GM12878 (cell line): Measurements from ENCODE around the gene ADGRV1. TPM values are rescaled to one million over a fixed set of nuclear protein-coding genes. Genes with fewer than 3 reads are reported as not detected.

Source experiments
- ATAC-seq: fragments of 200-7000 bp; cut with Tn5 transposase; 3 replicates; pipeline ENCODE4 v1.9.1; 2020; ENCODE audit warnings: mild to moderate bottlenecking, moderate library complexity
- BruUV-seq: library from RNA; stranded (reverse); fragments of 400-500 nt; replicated peaks from 2 replicates; lab custom pipeline; 2021; lab: Mats Ljungman, UMichigan
- CTCF ChIA-PET: fragments of 300-600 bp; sonication (Branson Sonifier 250); formaldehyde crosslinking; extraction: SDS; loops from one replicate; lab custom pipeline; 2021; ENCODE audit warnings: inconsistent platforms; lab: Yijun Ruan, JAX
- POLR2A ChIA-PET: fragments of 350-600 bp; formaldehyde crosslinking; extraction: SDS; loops from one replicate; lab custom pipeline; 2021; ENCODE audit warnings: inconsistent platforms; lab: Charles Lee
- RAD21 ChIA-PET: fragments of 300-600 bp; sonication (Branson Sonifier 250); formaldehyde crosslinking; loops from one replicate; lab custom pipeline; 2023; ENCODE audit warnings: antibody characterized with exemption; ENCODE audit not compliant: unreplicated experiment; lab: Charles Lee
- SMC1A ChIA-PET: fragments of 300-600 bp; sonication (Branson Sonifier 250); formaldehyde crosslinking; loops from one replicate; lab custom pipeline; 2023; ENCODE audit not compliant: unreplicated experiment, uncharacterized antibody; lab: Charles Lee
- DNase-seq: peaks from one replicate; pipeline ENCODE4 v3.0.0-alpha.2; 2011; ENCODE audit warnings: low read depth, low spot score
- FAIRE-seq: peaks from 3 replicates; lab custom pipeline; 2011; peaks lifted over from hg19 to GRCh38; lab: Jason Lieb, UNC
- H2AFZ ChIP-seq: 2 replicates; pipeline ENCODE4 v1.6.0; 2011; ENCODE audit warnings: low read depth, low read length, control low read depth; ENCODE audit not compliant: control insufficient read depth
- H3K27ac ChIP-seq: 2 replicates; pipeline ENCODE4 v1.5.1; 2011; ENCODE audit warnings: control low read depth; ENCODE audit not compliant: control insufficient read depth, insufficient read depth
- H3K27me3 ChIP-seq, 2 experiments: replicated peaks in 1 of 2; 2 replicates each; pipeline versions ENCODE4 v1.6.0 to v1.6.1; 2011; ENCODE audit warnings: low read length in 1 of 2; ENCODE audit not compliant: control insufficient read depth in 2 of 2, insufficient read depth in 2 of 2
- H3K36me3 ChIP-seq, 2 experiments: 2 replicates each; pipeline ENCODE4 v1.5.1; 2011; ENCODE audit warnings: low read length in 1 of 2; ENCODE audit not compliant: control insufficient read depth in 2 of 2, insufficient read depth in 2 of 2
- H3K4me1 ChIP-seq: 2 replicates; pipeline ENCODE4 v1.6.1; 2011; ENCODE audit warnings: mild to moderate bottlenecking, low read length, moderate library complexity, mixed read lengths; ENCODE audit not compliant: control insufficient read depth, insufficient read depth
- H3K4me2 ChIP-seq: 2 replicates; pipeline ENCODE4 v1.6.0; 2011; ENCODE audit warnings: control low read depth; ENCODE audit not compliant: control insufficient read depth, insufficient read depth
- H3K4me3 ChIP-seq: fragments of 200-600 bp; sonication (generic); 2 replicates; pipeline ENCODE4 v1.5.1; 2016
- H3K79me2 ChIP-seq: 2 replicates; pipeline ENCODE4 v1.6.0; 2011; ENCODE audit warnings: low read length; ENCODE audit not compliant: control insufficient read depth, insufficient read depth
- H3K9ac ChIP-seq: 2 replicates; pipeline ENCODE4 v1.8.0; 2011; ENCODE audit warnings: low read length, control low read depth, mixed read lengths; ENCODE audit not compliant: control insufficient read depth, insufficient read depth
- H3K9me3 ChIP-seq: replicated peaks from 3 replicates; pipeline ENCODE4 v1.5.1; 2011; ENCODE audit warnings: mild to moderate bottlenecking, low read length; ENCODE audit not compliant: control insufficient read depth, insufficient read depth
- H4K20me1 ChIP-seq: 2 replicates; pipeline ENCODE4 v1.6.0; 2011; ENCODE audit not compliant: control insufficient read depth, insufficient read depth
- CEBPB ChIP-seq, 2 experiments: fragments of 150-350 bp in 1 of 2; IDR thresholded peaks; 2 replicates each; pipeline ENCODE4 v1.6.1; 2012 to 2014; ENCODE audit warnings: low read depth in 2 of 2, low read length in 2 of 2, borderline replicate concordance in 1 of 2, inconsistent platforms in 1 of 2
- CHD2 ChIP-seq: IDR thresholded peaks from 2 replicates; pipeline ENCODE4 v1.6.1; 2011; ENCODE audit warnings: low read depth, low read length, improper control_type of control experiment, borderline replicate concordance
- JUNB ChIP-seq: IDR thresholded peaks from 2 replicates; pipeline ENCODE4 v1.6.1; 2016; ENCODE audit warnings: antibody characterized with exemption, mild to moderate bottlenecking
- NR2F1 ChIP-seq: fragments of 450-650 bp; conservative IDR thresholded peaks from 2 replicates; pipeline ENCODE4 v1.6.1; 2017; ENCODE audit warnings: mild to moderate bottlenecking
- PAX5 ChIP-seq: IDR thresholded peaks from 2 replicates; pipeline ENCODE4 v1.6.1; 2011; ENCODE audit warnings: low read depth, low read length, borderline replicate concordance
- RAD21 ChIP-seq: IDR thresholded peaks from 2 replicates; pipeline ENCODE4 v1.6.1; 2011; ENCODE audit warnings: mild to moderate bottlenecking, low read depth, low read length, moderate library complexity; ENCODE audit not compliant: insufficient read depth
- RAD51 ChIP-seq: fragments of 450-650 bp; IDR thresholded peaks from 2 replicates; pipeline ENCODE4 v1.6.1; 2016; ENCODE audit warnings: moderate library complexity, mild to moderate bottlenecking, inconsistent platforms
- SIN3A ChIP-seq: IDR thresholded peaks from 2 replicates; pipeline ENCODE4 v1.6.1; 2012; ENCODE audit warnings: low read depth, low read length, improper control_type of control experiment
- SIX5 ChIP-seq: IDR thresholded peaks from 2 replicates; pipeline ENCODE4 v1.6.1; 2011; ENCODE audit warnings: mild to moderate bottlenecking, low read depth, low read length, moderate library complexity; ENCODE audit not compliant: severe bottlenecking
- STAT3 ChIP-seq: IDR thresholded peaks from 2 replicates; pipeline ENCODE4 v1.6.1; 2011; ENCODE audit warnings: low read depth, low read length, improper control_type of control experiment
- SUZ12 ChIP-seq: fragments of 200-600 bp; sonication (generic); IDR thresholded peaks from one replicate; pipeline ENCODE4 v1.6.1; 2018; ENCODE audit warnings: antibody characterized with exemption, mild to moderate bottlenecking; ENCODE audit not compliant: unreplicated experiment
- TARDBP ChIP-seq: IDR thresholded peaks from 2 replicates; pipeline ENCODE4 v1.6.1; 2016; ENCODE audit warnings: borderline replicate concordance
- TBL1XR1 ChIP-seq: IDR thresholded peaks from 2 replicates; pipeline ENCODE4 v1.6.1; 2012; ENCODE audit warnings: low read depth, low read length, improper control_type of control experiment
- TCF12 ChIP-seq: IDR thresholded peaks from 2 replicates; pipeline ENCODE4 v1.6.1; 2011; ENCODE audit warnings: low read depth, mild to moderate bottlenecking, low read length
- YY1 ChIP-seq: IDR thresholded peaks from 2 replicates; pipeline ENCODE4 v1.6.1; 2011; ENCODE audit warnings: low read depth, mild to moderate bottlenecking, low read length
- ZNF24 ChIP-seq: fragments of 450-650 bp; IDR thresholded peaks from 2 replicates; pipeline ENCODE4 v1.6.1; 2017; ENCODE audit warnings: antibody characterized with exemption, mild to moderate bottlenecking
- ZNF274 ChIP-seq: IDR thresholded peaks from one replicate; pipeline ENCODE4 v1.8.0; 2011; ENCODE audit not compliant: insufficient read length, insufficient read depth
- ZZZ3 ChIP-seq: IDR thresholded peaks from 2 replicates; pipeline ENCODE4 v1.6.1; 2011; ENCODE audit warnings: low read depth; ENCODE audit not compliant: control insufficient read depth, insufficient read length
- WGBS: methylation state at CpG from one replicate; pipeline ENCODE4 v1.1.6; 2016; ENCODE audit warnings: low lambda C conversion rate; ENCODE audit not compliant: insufficient replicate concordance, insufficient coverage; ENCODE audit errors: missing lambda C conversion rate; 5-methylcytosine and 5-hydroxymethylcytosine counted together
- in situ Hi-C: fragments of 300-500 bp; cut with MboI; formaldehyde crosslinking; loops from 9 replicates; pipeline ENCODE4 v1.14.3; 2018; ENCODE audit warnings: mixed read lengths
- intact Hi-C: fragments of 100-400 bp; cut with micrococcal nuclease; formaldehyde crosslinking; loops from one replicate; pipeline ENCODE4 v1.14.2; 2022; ENCODE audit not compliant: unreplicated experiment
- polyA plus RNA-seq, 11 experiments: library from polyadenylated mRNA; depleted of rRNA in 4 of 11; unstranded in 6 of 11; stranded (reverse) in 5 of 11; fragments of >200 nt; fragmentation: Nextera tagmentation in 4 of 11; fragmentation: Illumina TruSeq in 1 of 11; extraction: Ambion mirVana in 4 of 11; extraction: Trizol in 1 of 11; gene quantifications; 1 replicate in 1 of 11; 2 replicates in 10 of 11; pipeline versions ENCODE4 v1.2.1 to v1.2.3, GENCODE V29; 2011 to 2016; ENCODE audit warnings: inconsistent platforms in 2 of 11, missing spikeins in 2 of 11, low read depth in 1 of 11
- total RNA-seq, 4 experiments: library from RNA; depleted of rRNA in 3 of 4; stranded (reverse); fragments of >200 nt in 3 of 4; fragmentation: Illumina TruSeq in 1 of 4; extraction: Trizol in 1 of 4; gene quantifications; 2 replicates each; pipeline versions ENCODE4 v1.2.1 to v1.2.3, GENCODE V29; 2013 to 2021
- TF ChIP-seq, protein P1 (sequence below), 3 experiments: IDR thresholded peaks in 2 of 3; conservative IDR thresholded peaks in 1 of 3; 2 replicates each; pipeline ENCODE4 v1.5.1; 2011; ENCODE audit warnings: low read depth in 3 of 3, low read length in 3 of 3, mild to moderate bottlenecking in 3 of 3, control low read depth in 2 of 3, moderate library complexity in 2 of 3, inconsistent platforms in 1 of 3, mixed read lengths in 1 of 3; ENCODE audit not compliant: control insufficient read depth in 2 of 3, insufficient read depth in 1 of 3; ENCODE audit errors: extremely low read depth in 1 of 3
- TF ChIP-seq, protein P2 (sequence below): fragments of 450-650 bp; IDR thresholded peaks from 2 replicates; pipeline ENCODE4 v1.6.1; 2017; ENCODE audit warnings: mild to moderate bottlenecking, low read depth, inconsistent platforms; ENCODE audit not compliant: poor library complexity, severe bottlenecking

ADGRV1 gene
- total and polyA plus RNA-seq, 10 of the 15 experiments (the other 5 are each of a cell fraction or from before 2014, with no cell fraction given) = 0.04 to 8.1 (median 0.16) TPM; not detected in 1

DNA sequence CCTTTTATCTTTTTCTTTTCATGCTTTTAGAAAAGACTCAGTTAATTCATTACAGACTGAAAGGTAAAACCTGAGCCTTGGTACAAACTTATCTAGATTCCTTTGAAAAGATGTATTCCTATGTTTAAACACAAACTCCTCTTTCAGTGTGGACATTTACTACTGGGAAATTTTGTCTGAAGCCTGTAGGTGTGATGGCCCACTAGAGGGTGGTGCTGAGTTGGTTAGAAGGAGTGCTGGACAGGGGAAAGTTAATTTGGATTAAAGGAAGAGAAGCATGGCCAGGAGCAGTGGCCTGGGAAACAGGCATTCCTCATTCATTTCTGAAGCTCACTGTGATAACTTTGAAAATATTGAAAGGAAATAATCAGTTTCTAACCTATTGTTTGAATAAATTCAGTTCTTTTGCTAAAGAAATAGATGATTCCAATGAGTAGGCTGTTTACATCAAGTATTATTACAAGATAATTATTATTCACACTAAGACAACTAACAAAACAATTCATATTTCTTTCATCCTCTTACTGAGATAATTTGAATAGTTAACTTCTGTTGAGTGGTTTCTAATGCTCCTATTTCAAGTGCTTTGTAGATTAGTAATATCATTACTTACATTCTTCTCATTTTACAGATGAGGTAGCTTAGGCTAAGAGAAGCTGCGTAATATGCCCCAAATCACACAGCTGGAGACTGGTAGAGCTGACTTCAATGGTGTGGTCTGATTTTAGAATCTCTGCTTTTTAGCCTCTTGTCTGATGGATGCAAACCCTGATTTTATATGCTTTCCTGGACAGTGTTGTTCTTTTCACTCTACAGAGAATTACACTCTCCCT is 150.9 kb downstream of the ADGRV1 start:
- FAIRE-seq (peak; percentile 66), DNase-seq (no peak), ATAC-seq (peak; percentile 89)
- Histone ChIP-seq H3K4me2 (no peak overlapping the region), H3K4me3 (no peak overlapping the region), H3K9ac (no peak overlapping the region), H3K27me3 (no peaks in the 10 kb centered on the region), H4K20me1 (no peaks in the 10 kb centered on the region), H3K4me1 (no peaks in the 10 kb centered on the region), H3K27ac (no peak overlapping the region), H3K79me2 (no peaks in the 10 kb centered on the region), H3K36me3 (no peaks in the 10 kb centered on the region), H2AFZ (no peak overlapping the region; the same call in 1 of the 2 replicates), H3K9me3 (no peaks in the 10 kb centered on the region)
- in situ Hi-C loops = no loop called here
- intact Hi-C loops = loop anchor here (1.0 kb wide), 1 partner anchor 74 kb away; no protein-coding TSS in a partner anchor
- ChIA-PET CTCF (interaction anchor here (0.7 to 4.0 kb wide), 3 partner anchors 70 to 675 kb away, joined by 3 to 35 read pairs (median 3); no protein-coding TSS in a partner anchor), SMC1A (interaction anchor here (1.2 to 2.5 kb wide), 2 partner anchors 9 to 74 kb away, joined by 7 to 11 read pairs; no protein-coding TSS in a partner anchor), POLR2A (no interaction called here), RAD21 (interaction anchor here (1.0 to 1.8 kb wide), 2 partner anchors 68 to 74 kb away, joined by 3 read pairs; no protein-coding TSS in a partner anchor)
- 0% methylated on average over 1 of the region's 1 CpG for WGBS
- no TSS peak for BruUV-seq
- TF ChIP-seq ZNF274 = no peak
- TF ChIP-seq JUNB = peak; percentile 35; the same call in 1 of the 2 replicates
- no peak for TF ChIP-seq ZNF24
- TF ChIP-seq RAD21 = peak; percentile 59
- no peak for TF ChIP-seq TCF12
- TF ChIP-seq SIX5 = no peak
- no peak for TF ChIP-seq PAX5
- TF ChIP-seq, protein P1, sequence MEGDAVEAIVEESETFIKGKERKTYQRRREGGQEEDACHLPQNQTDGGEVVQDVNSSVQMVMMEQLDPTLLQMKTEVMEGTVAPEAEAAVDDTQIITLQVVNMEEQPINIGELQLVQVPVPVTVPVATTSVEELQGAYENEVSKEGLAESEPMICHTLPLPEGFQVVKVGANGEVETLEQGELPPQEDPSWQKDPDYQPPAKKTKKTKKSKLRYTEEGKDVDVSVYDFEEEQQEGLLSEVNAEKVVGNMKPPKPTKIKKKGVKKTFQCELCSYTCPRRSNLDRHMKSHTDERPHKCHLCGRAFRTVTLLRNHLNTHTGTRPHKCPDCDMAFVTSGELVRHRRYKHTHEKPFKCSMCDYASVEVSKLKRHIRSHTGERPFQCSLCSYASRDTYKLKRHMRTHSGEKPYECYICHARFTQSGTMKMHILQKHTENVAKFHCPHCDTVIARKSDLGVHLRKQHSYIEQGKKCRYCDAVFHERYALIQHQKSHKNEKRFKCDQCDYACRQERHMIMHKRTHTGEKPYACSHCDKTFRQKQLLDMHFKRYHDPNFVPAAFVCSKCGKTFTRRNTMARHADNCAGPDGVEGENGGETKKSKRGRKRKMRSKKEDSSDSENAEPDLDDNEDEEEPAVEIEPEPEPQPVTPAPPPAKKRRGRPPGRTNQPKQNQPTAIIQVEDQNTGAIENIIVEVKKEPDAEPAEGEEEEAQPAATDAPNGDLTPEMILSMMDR (IDR thresholded peaks at IDR 0.05 in 2 of 3, conservative IDR thresholded peaks at IDR 0.05 in 1 of 3; ENCODE audit: control insufficient read depth in 2 of 3, extremely low read depth in 1 of 3, insufficient read depth in 1 of 3, low read depth in 3 of 3, low read length in 3 of 3) = peak; percentile 61 to 82 (median 75)
- no peak for TF ChIP-seq SIN3A
- TF ChIP-seq, protein P2, sequence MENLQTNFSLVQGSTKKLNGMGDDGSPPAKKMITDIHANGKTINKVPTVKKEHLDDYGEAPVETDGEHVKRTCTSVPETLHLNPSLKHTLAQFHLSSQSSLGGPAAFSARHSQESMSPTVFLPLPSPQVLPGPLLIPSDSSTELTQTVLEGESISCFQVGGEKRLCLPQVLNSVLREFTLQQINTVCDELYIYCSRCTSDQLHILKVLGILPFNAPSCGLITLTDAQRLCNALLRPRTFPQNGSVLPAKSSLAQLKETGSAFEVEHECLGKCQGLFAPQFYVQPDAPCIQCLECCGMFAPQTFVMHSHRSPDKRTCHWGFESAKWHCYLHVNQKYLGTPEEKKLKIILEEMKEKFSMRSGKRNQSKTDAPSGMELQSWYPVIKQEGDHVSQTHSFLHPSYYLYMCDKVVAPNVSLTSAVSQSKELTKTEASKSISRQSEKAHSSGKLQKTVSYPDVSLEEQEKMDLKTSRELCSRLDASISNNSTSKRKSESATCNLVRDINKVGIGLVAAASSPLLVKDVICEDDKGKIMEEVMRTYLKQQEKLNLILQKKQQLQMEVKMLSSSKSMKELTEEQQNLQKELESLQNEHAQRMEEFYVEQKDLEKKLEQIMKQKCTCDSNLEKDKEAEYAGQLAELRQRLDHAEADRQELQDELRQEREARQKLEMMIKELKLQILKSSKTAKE = no peak
- no peak for TF ChIP-seq TARDBP
- no peak for TF ChIP-seq TBL1XR1
- no peak for TF ChIP-seq CHD2
- no peak for TF ChIP-seq SUZ12
- no peak for TF ChIP-seq CEBPB (IDR thresholded peaks at IDR 0.05; ENCODE audit: borderline replicate concordance in 1 of 2, low read depth in 2 of 2, low read length in 2 of 2)
- no peak for TF ChIP-seq NR2F1
- 0 out of 2 replicates have a peak, but pooled peaks have one; percentile 13 for TF ChIP-seq YY1
- TF ChIP-seq RAD51 = no peak
- no peak for TF ChIP-seq STAT3
- TF ChIP-seq ZZZ3 = no peak
